ENCODE results near the gene PEF1.

GRCh38 chr1:31620631-31621497, 23.8 kb downstream of the PEF1 start:
- no peak for TF ChIP-seq POLR2A (IDR thresholded peaks at IDR 0.05)
- no peak for TF ChIP-seq CTCF (IDR thresholded peaks at IDR 0.05)

Data from vagina (tissue), 2 donors.